NK-92 treated with Interleukin-12 subunit alpha and Interleukin-12 subunit beta, amount 100 ng/mL, for 24 hours (cell line): ENCODE measurements around the gene IL27RA.

Experiments
- DNase-seq: peaks from one replicate; lab custom pipeline; 2025; lab: John Stamatoyannopoulos, UW

The IL27RA gene

GRCh38 chr19:14031719-14032480 is at the start of gene IL27RA:
TSS of gene IL27RA (plus strand) at chr19:14031762. CDS start at chr19:14031873, 111 bp downstream.
- DNase-seq: peak; percentile 66

DNA sequence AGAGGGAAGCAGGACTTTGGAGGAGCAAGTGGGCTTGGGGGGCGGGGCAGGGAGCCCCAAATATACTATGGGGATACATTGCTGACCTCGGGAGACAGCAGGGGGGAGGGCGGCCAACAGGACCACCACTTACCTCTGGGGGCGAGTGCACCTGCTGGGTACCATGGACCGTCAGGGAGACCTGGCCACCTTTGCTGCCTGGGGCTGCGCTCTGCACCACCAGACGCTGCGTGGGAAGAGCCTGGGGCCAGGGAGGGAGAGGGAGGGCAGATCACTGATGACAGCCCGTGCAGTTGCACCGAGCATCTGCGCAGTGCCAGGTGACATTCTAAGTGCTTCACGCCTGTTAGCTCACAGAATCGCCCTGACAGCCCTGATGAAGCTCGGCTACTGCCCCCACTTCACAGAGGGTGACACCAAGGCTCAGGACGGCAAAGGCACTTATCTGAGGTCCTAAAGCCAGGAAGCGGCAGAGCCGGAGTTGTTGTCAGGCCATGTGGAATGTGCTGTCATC is 49.5 kb upstream of the IL27RA start:
- DNase-seq: no peak

DNA sequence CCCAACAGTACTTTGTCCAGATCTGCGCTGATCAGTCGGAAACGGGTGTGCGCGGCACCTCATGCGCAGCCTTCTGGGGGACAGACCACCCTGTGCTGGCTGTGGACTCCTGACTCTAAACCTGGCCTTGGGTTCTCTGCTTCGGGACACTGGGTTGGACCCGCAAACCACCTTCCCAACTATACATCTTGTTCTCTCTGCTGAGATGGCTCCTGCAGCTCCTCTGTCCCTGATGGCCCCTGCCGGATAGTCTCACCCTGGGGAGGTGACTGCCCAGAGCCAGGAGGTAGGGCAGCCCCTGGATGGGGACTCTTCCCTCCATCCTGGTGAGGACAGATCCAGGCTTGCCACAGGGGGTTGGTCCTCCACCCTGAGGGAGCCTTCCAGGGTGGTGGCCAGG is 48.8 kb upstream of the IL27RA start:
- no peak for DNase-seq

DNA sequence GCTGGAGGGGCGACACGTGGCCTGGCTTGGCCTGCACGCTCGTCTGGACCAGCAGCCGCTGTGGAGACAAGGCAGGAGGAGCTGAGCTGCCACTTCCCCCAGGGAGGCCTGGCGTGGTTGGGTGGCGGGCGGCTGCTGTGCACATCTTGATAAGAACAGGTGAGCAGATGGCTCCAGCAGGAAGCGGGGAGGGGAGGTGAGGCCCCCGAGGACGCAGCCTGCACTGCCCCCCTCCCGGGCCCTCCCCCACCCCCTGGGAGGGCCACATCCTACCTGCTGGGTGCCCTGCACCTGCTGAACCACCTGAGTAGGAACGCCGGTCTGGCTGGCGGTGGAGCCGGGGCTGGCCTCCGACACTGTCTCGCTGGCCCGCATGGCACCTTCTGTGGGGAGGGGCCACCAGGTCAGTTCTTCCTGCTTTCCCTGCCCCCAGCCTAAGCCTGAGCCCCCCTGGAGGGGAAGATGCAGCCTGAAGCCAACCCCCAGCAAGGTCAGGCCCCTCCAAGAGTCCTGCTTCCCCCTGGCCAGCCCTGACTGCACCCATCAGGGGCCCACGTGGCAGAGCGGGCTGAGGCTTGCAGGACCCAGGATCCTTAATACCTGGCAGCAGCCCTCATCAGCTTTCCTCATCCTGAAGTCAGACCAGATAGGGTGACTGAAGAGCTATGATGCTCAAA is 48.2 kb upstream of the IL27RA start:
- DNase-seq: no peak

DNA sequence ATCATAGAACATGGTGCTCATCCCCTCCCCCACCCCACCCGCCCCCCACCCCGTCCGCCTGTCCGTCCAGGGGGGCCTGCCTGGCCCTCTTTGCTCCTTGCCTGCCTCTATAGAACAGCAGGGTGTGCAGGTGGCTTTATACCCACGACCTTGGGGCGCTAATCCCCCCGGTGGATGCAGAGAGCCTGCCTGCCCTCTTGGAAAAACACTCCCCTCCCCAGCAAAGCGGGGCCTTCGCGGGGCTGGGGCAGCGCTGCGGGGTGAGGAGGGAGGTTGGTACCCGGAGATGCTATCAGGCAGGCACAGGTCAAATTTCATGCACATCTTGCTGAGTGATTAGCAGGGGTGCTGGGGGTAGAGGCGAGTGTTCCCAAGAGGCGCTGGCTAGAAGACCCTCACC is 47.4 kb upstream of the IL27RA start:
- no peak for DNase-seq

DNA sequence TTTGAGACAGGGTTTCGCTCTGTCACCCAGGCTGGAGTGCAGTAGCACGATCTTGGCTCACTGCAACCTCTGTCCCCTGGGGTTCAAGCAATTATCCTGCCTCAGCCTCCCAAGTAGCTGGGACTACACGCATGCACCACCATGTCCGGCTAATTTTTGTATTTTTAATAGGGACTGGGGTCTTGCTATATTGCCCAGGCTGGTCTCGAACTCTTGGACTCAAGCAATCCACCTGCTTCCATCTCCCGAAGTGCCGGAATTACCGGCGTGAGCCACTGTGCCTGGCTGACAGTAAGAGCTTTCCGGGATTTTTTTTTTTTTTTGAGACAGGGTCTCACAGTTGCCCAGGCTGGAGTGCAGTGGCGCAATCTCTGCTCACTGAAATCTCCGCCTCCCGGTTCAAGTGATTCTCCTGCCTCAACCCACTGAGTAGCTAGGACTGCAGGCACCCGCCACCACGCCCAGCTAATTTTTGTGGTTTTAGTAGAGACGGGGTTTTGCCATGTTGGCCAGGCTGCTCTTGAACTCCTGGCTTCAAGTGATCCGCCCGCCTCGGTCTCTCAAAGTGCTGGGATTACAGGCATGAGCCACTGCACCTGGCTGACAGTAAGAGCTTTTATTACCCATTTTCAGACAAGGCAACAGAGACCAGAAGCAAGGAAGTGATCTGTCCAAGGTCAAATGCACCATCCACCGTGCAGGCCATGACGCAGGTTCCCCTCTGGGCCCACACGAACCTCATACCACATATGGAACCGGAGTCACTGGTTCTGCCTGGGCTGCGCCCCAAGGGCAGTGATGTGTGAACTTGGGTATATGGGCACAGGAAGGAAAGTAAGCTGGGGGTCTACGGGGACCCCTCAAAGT is 46.5 kb upstream of the IL27RA start:
- DNase-seq: no peak

DNA sequence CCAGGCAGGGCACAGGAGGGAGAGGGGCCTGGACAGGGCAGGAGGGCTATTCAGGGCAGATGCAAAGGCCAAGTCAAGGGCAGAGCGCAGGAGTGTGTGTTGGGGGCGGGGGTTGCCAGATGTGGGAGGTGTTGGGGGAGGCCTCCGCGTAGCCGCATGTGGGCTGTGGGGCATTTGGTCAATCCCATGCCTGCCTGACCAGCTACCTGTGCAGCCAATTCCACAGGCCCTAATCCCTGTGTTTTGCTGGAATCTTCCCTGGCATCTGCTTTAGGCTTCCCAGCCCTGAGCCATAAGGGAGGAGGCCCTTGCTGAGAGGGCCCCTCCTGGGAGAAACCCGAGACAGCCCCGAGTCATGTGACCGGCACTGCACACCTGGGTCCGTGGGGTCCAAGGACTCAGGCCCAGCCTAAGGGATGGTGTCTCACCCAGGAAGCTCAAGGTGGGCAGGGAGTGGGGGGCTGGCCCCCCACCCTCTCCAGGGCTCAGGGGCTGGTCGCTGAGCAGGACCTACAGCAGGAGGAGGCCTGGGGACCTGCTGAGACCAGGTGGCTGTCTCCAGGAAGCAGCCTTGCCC is 45.7 kb upstream of the IL27RA start:
- no peak for DNase-seq

- peak; percentile 98 for DNase-seq
Measured at GRCh38 chr19:13986348-13986904, 45.1 kb upstream of the IL27RA start.

- DNase-seq: no peak
Measured at GRCh38 chr19:13987101-13987890, 44.3 kb upstream of the IL27RA start.

GRCh38 chr19:13989487-13989886 is 42.1 kb upstream of the IL27RA start:
- DNase-seq: no peak

DNA sequence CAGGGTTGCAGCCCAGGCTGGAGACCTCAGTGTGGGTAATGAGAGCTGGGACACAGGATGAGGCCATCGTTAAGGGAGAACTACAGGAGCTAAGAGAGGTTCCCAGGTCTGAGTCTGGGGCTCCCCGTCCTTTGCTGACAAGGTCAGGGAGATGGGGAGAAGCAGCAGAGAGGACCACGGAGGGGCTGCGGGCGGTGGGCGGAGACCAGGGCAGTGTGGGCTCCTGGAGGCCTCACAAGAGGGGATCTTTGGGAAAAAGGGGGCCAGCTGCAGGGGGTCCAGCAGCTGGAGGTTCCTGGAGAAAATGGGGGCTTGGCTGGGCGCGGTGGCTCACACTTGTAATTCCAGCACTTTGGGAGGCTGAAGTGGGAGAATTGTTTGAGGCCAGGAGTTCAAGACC is 41.5 kb upstream of the IL27RA start:
- DNase-seq: no peak

- DNase-seq: no peak
Measured at GRCh38 chr19:13992025-13992424, 39.5 kb upstream of the IL27RA start.

- no peak for DNase-seq
Measured at GRCh38 chr19:13993590-13994300, 37.8 kb upstream of the IL27RA start.

GRCh38 chr19:13995017-13995728 is 36.4 kb upstream of the IL27RA start:
- no peak for DNase-seq

GRCh38 chr19:13995878-13996765 is 35.4 kb upstream of the IL27RA start:
- no peak for DNase-seq

GRCh38 chr19:13996928-13997630 is 34.5 kb upstream of the IL27RA start:
- no peak for DNase-seq

DNA sequence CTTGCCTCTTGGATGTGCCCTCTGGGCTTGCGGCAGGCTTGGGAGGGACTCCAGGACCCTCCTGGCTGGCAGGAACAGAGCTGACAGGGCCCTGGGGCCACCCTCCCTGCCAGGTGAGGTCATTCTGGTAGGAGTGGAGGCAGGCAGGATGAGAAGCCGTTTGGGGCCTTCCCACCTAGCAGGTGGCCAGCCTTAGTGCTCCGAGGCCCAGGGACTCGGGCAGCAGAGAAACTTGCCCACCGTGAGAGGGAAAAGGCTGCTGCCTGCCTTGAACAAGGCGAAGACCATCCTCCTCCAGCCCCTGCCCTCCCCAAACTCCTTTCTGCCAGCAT is 34.0 kb upstream of the IL27RA start:
- DNase-seq: no peak

GRCh38 chr19:13998426-13998825 is 33.1 kb upstream of the IL27RA start:
- no peak for DNase-seq
